A673 (cell line): ENCODE results near the gene LCE1D.

Experiments used
- EZH2 ChIP-seq: fragments of 200-600 bp; sonication (generic); IDR thresholded peaks from 2 replicates; pipeline ENCODE4 v1.6.1; 2017; ENCODE audit warnings: borderline replicate concordance, low read depth, mild to moderate bottlenecking, mixed read lengths, antibody characterized with exemption, low read length; ENCODE audit not compliant: poor library complexity, severe bottlenecking
- TF ChIP-seq, protein P1 (sequence below): fragments of 300-800, 200-600 bp; sonication (generic); conservative IDR thresholded peaks from 2 replicates; pipeline ENCODE4 v1.5.1; 2017; ENCODE audit warnings: low read depth, mild to moderate bottlenecking, antibody characterized with exemption, low read length, moderate library complexity, mixed read lengths

DNA sequence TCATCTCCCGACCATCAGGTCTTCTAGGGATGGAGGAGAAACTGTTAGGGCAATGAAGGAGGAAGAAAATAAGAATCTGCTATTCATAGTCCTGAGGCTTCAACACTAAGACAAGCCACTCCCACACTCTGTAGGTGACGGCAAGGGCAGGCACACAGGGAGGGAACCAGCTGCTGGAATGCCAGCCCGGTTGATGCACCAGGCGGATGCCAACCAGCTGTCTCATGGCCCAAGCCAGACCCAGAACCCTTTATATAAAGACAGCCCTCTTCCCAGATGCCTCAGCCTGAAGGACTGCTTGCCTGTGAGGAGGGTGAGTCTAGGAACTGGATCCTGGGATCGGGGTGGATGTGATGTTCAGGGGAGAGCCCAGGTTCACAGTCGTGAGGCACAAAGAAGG lies 38.8 kb upstream of the LCE1D start, which contains the start of gene KPRP:
- TF ChIP-seq, protein P1, sequence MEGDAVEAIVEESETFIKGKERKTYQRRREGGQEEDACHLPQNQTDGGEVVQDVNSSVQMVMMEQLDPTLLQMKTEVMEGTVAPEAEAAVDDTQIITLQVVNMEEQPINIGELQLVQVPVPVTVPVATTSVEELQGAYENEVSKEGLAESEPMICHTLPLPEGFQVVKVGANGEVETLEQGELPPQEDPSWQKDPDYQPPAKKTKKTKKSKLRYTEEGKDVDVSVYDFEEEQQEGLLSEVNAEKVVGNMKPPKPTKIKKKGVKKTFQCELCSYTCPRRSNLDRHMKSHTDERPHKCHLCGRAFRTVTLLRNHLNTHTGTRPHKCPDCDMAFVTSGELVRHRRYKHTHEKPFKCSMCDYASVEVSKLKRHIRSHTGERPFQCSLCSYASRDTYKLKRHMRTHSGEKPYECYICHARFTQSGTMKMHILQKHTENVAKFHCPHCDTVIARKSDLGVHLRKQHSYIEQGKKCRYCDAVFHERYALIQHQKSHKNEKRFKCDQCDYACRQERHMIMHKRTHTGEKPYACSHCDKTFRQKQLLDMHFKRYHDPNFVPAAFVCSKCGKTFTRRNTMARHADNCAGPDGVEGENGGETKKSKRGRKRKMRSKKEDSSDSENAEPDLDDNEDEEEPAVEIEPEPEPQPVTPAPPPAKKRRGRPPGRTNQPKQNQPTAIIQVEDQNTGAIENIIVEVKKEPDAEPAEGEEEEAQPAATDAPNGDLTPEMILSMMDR, result no peak
- TF ChIP-seq EZH2, result no peak
